Measurements from ENCODE around the gene SHC3.

The SHC3 gene

DNA sequence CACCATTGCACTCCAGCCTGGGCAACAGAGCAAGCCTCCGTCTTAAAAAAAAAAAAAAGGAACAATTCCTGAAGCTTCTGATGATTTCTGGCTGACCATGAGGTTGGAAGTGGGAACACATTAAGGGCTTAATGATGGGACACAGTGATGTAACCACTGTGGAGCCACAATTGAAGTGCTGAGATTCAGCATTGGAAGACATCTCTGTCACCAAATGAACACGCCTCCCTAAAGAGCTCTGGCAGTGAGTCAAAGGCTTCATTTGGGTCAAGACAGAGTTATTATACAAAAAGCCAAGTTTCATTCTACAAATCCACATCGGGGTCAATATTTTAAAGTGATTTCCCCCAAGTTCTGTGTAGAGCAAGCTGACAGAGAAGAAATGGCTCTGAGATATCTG, 191.8 kb downstream of the SHC3 start:
- no peak for DNase-seq (ENCODE audit: low read depth)

DNA sequence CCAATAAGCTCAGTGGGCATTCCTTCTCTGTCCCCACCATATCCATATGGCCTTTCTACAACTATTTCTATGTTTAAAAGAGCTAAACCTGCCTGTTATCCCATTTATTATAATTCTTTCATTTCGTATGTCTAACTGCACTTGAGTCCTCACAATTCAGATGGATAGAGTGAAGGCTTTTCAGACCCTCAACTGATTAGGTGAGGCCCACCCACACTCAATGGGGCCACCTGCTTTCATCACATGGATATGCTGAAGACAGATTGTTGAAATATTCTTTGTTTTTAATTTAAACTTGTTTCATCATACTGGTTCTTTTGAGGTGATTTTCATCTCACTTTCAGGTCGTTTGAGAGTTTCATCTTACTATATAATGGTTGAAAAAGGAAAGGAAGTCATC, 193.0 kb downstream of the SHC3 start:
- no peak for DNase-seq (ENCODE audit: low read depth)

DNA sequence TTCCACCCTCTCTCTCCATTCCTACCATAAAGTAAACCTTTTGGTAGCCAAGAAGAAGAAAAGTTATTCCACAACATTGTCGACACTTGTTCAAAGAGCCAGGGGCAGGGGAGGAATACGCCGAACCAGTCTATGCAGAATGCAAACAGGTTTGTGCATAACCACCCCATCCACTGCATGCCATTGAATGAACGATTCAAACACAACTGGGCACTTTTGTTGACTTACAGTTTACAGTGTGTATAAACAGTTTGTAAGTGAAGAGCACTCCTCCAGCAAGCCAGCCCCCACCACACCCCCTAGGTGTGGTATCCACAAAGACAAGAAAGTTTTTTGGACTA, 194.1 kb downstream of the SHC3 start:
- DNase-seq (ENCODE audit: low read depth), result no peak

GRCh38 chr9:88983865-88984542, 194.6 kb downstream of the SHC3 start:
- no peak for DNase-seq (ENCODE audit: low read depth)

GRCh38 chr9:88980740-88981203, 197.8 kb downstream of the SHC3 start:
- no peak for DNase-seq (ENCODE audit: low read depth)

- DNase-seq (ENCODE audit: low read depth), result no peak
Observed at GRCh38 chr9:88979791-88980190, 198.8 kb downstream of the SHC3 start.

GRCh38 chr9:88979021-88979420, 199.6 kb downstream of the SHC3 start:
- DNase-seq (ENCODE audit: low read depth), result no peak

GRCh38 chr9:88978034-88978433, 200.6 kb downstream of the SHC3 start:
- DNase-seq (ENCODE audit: low read depth), result no peak

DNA sequence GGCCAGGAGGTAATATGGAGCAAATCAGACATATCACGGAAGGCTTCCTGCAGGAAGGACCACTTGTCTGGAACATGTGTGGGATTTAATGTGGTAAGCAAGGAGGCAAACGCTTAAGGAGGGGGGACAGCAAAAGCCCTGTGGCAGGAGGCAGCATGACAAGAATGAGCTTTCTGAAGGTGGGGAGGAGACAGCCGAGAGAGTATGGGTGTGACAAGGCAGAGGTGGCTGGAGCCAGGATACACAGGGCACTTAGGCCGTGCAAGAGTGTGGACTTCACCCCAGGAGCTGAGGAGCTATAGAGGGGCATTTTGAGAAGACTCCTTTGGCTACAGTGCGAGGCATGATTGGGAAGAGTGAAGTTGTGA, 201.7 kb downstream of the SHC3 start:
- DNase-seq (ENCODE audit: low read depth), result no peak

DNA sequence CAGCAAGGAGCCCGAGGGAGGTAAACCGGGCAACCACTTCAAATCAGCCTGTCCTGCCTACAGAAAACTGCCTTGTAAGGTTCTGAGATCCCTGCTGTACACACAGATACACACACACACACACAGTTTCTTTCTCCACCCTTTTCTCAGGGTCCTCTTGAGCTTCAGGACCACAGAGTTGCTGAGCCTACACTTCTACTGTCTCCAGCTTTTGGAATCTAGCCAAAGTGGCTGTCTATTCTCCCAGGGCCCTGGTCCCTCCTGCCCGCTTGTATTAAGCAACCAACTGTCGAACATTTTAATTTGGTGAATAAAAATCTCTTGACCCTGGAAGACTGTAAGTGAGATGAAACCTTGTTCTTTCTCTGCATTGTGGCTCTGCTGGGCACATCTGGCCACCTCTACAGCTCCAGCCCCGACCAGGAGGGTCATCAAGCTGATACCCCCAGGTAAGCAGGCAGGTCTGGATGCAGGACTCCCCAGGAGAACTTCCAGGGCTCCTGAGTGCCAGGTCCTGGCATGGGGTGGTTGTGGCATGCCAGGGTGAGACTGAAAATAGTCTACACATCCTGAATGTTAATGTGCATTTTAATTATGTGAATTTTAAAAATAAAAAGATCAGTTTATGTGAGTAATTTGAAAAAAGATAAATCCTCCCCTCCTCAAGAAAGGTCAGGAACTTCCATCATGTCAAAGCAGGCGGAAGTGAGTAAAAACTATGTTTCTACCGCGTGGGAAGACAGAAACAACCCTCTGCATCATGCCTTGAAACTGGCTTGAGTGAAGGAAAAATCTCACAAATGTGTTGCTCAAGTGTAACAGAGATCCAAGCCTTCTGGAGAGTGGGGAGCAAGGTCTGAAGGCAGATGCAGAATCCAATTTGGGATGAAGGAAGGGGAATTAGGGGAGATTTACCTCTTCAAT, 202.4 kb downstream of the SHC3 start:
- no peak for DNase-seq (ENCODE audit: low read depth)

DNA sequence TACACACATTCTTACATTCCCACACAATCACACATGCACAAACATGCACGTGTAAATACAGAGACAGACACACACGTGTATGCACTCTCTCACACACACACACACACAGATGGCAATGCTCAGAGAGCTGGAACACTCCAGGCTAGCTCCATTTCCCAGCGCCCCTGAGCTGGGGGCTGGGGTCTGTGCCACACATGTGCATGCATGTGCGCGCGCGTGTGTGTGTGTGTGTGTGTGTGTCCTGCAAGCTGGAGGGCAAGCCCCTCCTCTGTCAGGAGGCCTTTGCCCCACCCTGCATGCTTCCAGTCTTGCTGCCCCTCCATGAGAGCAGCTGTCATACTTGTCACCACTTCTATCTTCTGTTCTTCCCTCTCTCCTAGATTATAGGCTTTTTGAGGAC, 204.0 kb downstream of the SHC3 start:
- no peak for DNase-seq (ENCODE audit: low read depth)

DNA sequence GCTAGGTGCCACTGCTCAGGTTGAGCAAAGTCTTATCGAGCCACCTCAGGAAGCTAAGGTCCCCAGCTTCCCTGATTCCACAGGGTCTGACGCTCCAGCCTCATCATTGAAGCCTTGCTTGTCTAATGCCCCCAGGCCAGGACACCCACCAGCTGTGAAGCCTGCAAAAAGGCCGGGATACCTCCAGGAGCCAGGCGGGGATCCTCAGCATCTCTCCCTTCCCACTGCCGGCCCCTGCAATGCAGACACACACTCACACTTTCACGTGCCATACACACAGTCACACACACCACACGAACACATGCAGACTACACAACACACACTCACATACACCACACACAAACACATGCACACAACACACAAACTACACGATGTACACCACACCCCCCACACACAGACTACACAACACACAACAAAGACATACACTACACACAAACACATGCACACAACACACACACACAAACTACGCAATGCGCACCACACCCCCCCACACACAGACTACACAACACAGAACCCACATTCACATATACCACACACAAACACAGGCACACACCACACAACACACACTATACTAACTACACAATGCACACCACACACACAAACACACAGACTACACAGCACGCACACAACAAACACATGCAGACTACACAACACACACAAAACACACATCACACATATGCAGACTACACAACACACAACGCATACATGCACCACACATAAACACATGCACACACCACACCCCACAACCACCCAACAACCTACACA, 205.2 kb downstream of the SHC3 start:
- no peak for DNase-seq (ENCODE audit: low read depth)

DNA sequence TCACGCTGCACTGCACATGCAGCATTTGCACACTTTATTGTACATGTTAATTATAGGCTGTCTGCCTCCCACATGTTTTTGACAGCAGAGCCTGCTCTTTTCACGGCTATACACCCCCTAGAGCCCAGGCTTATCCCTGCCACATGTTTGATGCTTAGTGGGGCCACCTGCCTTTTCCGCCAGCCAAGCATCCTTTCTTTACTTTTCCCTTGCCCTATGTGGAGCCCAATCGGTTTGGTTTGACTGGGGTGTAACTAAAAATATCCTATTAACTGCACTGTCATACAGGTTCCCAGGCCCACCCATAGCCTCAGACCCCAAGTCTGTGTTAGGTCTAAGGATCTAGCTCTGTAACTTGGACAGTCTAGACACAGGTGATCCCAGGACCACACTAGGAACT, 206.2 kb downstream of the SHC3 start:
- no peak for DNase-seq (ENCODE audit: low read depth)

DNA sequence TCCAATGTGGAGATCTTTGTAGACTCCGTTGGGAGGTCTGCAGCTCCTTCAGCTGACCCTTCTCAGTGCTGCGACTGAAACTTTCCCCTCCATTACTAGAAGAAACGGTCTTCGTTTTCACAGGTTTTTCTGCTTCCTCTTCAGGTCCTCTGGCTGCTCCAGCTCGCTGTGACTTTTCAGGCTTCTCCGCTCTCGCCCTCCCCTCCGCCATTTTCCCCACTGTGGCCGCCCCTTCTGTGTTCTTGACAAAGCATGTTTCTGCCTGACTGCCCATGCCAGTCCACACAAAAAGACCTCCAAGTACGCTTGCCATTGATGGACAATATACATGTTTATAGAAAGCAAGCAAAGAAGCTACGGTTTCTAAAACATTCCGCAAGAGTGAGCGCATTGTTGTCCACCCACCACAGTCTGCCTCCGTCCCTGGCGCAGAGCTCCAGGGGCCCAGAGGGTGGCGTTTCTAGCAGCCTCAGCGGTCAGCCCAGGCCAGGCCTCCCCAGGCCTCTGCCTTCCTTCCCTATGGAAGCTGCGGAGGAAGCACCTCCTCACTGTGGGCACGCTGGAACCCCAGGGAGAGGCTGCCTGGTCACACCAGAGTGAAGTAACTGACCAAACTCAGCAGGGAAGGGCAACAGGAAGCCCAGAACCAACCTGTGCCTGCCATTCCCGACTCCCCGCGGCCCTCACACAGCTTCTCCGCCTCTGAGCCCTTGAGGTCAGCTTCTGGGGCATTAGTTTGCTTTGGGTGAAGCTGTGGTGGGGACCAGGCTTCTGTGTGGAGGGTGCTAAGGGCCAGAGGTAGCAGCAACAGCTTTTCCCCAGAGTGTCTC, 207.3 kb downstream of the SHC3 start:
- no peak for DNase-seq (ENCODE audit: low read depth)

DNA sequence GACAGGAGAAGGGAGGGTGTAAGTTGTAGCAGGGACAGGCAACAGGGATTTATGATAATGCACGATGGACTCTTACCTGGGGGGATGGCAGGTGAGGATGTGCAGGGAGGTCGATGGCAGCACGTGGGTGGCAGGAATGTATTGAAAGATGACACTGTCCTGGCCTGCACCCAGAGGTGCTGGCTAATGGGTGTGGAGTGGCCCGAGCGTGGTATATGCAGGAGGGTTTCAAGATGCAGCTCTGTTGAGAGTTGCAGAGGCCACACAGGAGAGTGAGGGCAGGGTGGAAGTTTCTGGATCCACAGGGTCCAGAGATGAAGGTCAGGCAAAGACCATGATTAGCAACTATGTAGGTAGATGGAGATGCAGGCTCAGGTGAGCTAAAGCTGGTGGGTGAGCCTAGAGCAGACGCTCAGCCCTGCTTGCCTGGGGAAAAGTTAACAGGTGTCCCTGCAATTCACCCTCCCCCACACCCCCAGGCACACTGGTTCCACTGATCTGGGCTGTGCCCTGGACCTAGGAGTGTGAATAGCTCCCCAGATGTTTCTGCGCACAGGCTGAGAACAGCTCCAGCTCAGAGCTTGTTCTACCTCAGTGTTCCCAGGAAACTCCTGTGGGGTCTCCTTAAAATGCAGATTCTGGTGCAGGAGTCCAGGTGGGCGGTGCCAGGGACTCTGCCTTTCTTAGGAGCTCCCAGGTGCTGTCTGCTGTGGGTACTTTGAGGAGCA, 208.8 kb downstream of the SHC3 start:
- DNase-seq (ENCODE audit: low read depth), result no peak

DNA sequence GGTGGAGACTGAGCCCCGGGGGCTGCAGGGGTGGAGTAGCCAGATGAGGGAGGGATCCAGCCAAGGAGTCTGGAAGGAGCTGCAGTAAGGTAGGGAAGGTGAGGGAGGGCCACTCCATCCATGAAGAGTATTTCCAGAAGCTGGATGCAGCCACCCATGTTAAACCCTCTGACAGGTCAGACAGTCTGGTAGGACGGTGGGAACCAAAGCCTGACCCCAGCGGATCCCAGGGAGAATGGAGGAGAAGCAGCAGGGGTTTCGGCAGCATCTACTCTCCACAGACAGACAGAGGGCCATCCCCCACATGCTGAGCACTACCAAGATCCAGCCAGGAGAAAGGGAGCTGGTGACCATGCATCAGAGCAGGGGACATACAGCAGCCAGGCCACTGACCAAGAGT, 209.8 kb downstream of the SHC3 start:
- DNase-seq (ENCODE audit: low read depth), result no peak

DNA sequence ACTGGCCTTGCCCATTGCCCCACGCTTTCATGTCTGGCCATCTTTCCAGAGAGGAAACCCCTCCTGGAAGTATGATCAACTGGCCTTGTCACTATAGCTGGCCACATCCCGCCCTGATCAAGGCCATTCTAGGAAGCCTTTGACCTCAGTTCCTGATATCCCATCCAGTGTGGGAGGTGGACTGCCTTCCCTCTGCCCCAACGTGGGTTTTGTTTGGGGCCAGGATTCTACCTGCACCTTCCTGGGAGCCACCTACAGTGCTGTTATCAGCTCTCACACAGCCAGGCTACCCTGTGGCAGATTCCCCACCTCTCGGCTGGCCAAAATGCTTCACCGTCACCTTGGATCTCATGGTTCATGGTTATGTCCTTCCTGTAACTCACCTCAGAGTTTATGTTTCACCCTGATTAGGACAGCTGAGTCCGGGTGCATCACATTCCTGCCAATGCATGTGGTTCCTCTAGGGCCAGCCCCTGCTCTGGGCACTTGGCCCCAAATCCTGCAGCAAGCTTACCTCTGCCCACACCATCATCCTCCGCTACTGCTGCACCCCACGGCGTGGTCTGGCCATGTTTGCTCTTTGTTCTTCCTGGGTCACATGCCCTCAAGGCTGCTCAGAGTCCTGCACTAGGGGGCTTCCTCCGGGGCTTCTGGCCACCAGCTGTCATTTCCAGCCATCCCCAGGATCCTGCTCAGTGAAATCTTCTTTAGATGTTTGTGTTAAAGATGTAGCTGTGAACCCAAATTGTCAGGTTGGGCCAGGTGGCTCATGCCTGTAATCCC, 211.5 kb downstream of the SHC3 start:
- DNase-seq (ENCODE audit: low read depth), result no peak

DNA sequence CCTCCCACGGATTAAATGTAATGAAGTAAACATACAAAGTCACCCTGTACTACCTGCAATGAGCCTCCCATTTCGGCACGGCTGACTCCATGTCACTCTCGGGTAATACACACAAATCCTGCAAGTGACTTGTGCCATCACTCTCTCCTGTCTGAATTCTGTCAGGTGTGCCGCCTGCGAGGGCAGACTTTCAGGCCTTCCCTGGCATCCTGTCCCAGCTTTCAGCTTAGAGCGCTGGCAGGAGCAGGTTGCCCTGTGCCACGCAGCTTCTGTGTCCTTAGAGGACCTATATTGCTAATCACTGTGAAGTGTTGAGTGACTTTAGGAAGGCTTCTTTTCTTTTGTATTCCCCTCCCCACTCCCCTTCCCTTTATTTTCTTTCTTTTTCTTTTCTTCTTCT, 213.1 kb downstream of the SHC3 start:
- no peak for DNase-seq (ENCODE audit: low read depth)

GRCh38 chr9:88960632-88961031, 218.0 kb downstream of the SHC3 start:
- no peak for DNase-seq (ENCODE audit: low read depth)

DNA sequence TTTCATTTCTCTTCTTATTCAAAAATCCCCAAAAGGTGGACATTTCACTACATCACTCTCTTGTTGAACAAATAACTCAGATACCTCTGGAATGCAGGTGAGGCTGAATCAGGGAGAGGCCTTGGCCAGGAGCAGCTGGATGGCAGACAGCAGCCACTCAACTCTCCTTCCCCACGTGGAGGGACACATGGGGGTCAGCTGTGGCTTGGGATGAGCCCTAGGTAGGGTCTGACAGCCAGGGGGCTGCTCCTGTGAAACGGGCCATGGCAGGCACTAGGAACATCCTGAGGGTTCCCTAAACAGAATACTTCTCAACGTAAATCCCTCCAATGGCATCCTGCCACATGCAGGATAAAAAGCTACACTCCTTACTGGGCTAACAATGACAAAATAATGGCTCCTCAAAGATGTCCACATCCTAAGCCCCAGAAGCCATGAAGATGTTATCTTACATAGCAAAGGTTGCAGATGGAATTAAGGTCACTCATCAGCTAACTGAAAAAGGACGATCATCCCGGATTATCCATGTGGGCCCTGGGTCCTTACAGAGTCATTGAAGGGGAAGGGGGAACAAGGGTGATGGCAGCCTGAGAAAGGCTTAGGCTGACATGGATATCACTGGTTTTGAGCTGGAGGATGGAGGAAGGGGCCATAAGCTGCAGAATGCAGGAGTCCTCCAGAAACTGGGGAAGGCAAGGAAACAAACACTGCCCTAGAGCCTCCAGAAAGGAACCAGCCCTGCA, 218.7 kb downstream of the SHC3 start:
- no peak for DNase-seq (ENCODE audit: low read depth)

All from amniotic epithelial cell (primary cell).